Astrocyte (in vitro differentiated cells and primary cell): ENCODE measurements around the gene ME3.
"Not testable (repeated sequence)": the region's sequence is repeated elsewhere in the genome, so short reads cannot be mapped to it uniquely, and the experiment has no call there.

Experiments used
- CTCF ChIP-seq: IDR thresholded peaks from 2 replicates; pipeline ENCODE4 v1.5.1; 2011; ENCODE audit warnings: low read depth, mild to moderate bottlenecking, inconsistent platforms, low read length, moderate library complexity; ENCODE audit not compliant: insufficient read depth
- EZH2 ChIP-seq: IDR thresholded peaks from 2 replicates; pipeline ENCODE4 v1.6.1; 2012; ENCODE audit warnings: mild to moderate bottlenecking, low read length, inconsistent platforms; ENCODE audit not compliant: insufficient read depth

GRCh38 chr11:86522512-86522911, 149.9 kb downstream of the ME3 start:
- not testable (repeated sequence) for TF ChIP-seq EZH2, CTCF
